BE2C (cell line): Measurements from ENCODE around the gene PCCA.
"Not testable (repeated sequence)": the region's sequence is repeated elsewhere in the genome, so short reads cannot be mapped to it uniquely, and the experiment has no call there.

Source experiments
- DNase-seq: peaks from one replicate; pipeline ENCODE4 v3.0.0-alpha.2; 2020
- H3K27me3 ChIP-seq: fragments of 250-450 bp; sonication (Bioruptor Pico); 2 replicates; pipeline ENCODE4 v1.5.1; 2020; ENCODE audit warnings: mild to moderate bottlenecking
- H3K36me3 ChIP-seq: fragments of 250-450 bp; sonication (Bioruptor Pico); 2 replicates; pipeline ENCODE4 v1.5.1; 2020; ENCODE audit warnings: mild to moderate bottlenecking
- H3K4me1 ChIP-seq: fragments of 250-450 bp; sonication (Bioruptor Pico); 2 replicates; pipeline ENCODE4 v1.5.1; 2020
- H3K4me3 ChIP-seq: 2 replicates; pipeline ENCODE4 v1.5.1; 2011; ENCODE audit warnings: low read depth, low read length
- H3K9me3 ChIP-seq: fragments of 250-450 bp; sonication (Bioruptor Pico); 2 replicates; pipeline ENCODE4 v1.5.1; 2020
- TF ChIP-seq, protein P1 (sequence below): IDR thresholded peaks from 2 replicates; pipeline ENCODE4 v1.5.1; 2012; ENCODE audit warnings: mild to moderate bottlenecking, low read depth, low read length

The PCCA gene

DNA sequence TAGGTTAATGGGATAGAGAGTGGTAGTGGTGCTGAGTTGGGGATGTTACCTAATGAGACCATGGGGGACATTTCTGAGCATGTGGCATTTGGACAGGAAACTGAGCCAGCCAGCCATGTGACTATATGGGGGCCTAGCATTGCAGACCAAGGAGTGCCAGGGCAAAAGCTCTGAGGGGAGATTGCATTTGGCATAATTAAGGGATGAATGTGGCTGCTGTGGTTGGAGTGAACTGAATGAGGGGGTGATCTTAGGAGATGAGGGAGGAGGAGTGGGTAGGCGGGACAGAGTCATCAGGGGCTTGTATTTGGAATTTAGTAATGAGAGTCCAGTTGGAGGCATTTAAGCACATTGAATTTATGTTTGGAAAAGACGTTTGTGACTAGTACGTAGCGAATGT lies 6.6 kb downstream of the PCCA start:
- TF ChIP-seq, protein P1, sequence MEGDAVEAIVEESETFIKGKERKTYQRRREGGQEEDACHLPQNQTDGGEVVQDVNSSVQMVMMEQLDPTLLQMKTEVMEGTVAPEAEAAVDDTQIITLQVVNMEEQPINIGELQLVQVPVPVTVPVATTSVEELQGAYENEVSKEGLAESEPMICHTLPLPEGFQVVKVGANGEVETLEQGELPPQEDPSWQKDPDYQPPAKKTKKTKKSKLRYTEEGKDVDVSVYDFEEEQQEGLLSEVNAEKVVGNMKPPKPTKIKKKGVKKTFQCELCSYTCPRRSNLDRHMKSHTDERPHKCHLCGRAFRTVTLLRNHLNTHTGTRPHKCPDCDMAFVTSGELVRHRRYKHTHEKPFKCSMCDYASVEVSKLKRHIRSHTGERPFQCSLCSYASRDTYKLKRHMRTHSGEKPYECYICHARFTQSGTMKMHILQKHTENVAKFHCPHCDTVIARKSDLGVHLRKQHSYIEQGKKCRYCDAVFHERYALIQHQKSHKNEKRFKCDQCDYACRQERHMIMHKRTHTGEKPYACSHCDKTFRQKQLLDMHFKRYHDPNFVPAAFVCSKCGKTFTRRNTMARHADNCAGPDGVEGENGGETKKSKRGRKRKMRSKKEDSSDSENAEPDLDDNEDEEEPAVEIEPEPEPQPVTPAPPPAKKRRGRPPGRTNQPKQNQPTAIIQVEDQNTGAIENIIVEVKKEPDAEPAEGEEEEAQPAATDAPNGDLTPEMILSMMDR = no peak
- Histone ChIP-seq H3K36me3 (no peaks in the 10 kb centered on the region), H3K4me3 (no peak overlapping the region), H3K4me1 (no peaks in the 10 kb centered on the region), H3K27me3 (no peaks in the 10 kb centered on the region), H3K9me3 (no peaks in the 10 kb centered on the region)
- no peak for DNase-seq

DNA sequence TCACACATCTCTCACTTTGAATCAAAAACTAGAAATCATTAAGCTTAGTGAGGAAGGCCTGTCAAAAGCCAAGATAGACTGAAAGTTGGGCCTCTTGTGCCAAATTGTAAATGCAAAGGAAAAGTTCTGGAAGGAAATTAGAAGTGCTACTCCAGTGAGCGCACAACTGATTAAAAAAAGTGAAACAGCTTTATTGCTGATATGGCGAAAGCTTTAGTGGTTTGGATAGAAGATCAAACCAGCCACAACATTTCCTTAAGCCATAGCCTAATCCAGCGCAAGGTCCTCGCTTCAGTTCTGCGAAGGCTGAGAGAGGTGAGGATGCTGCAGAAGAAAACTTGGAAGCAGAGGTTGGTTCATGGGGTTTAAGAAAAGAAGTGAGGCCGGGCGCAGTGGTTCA lies 7.6 kb downstream of the PCCA start:
- Histone ChIP-seq H3K4me1 (no peaks in the 10 kb centered on the region), H3K27me3 (no peaks in the 10 kb centered on the region), H3K36me3 (no peaks in the 10 kb centered on the region), H3K9me3 (no peaks in the 10 kb centered on the region), H3K4me3 (no peak overlapping the region)
- DNase-seq = no peak
- TF ChIP-seq, protein P1 = no peak

DNA sequence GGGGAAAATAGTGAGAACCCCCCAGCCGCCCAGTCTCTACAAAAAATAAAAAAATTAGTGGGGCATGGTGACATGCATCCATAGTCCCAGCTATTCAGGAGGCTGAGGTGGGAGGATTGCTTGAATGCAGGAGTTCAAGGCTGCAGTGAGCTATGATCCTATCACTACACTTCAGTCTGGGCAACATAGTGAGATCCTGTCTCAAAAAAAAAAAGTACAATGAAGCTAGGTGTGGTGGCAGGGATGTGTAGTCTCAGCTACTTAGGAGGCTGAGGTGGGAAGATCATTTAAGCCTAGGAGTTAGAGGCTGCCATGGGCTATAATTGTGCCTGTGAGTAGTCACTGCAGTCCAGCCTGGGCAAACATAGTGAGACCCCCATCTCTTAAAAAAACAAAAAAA lies 8.9 kb downstream of the PCCA start:
- Histone ChIP-seq H3K36me3 (no peaks in the 10 kb centered on the region), H3K27me3 (no peaks in the 10 kb centered on the region), H3K4me3 (no peak overlapping the region), H3K9me3 (no peaks in the 10 kb centered on the region), H3K4me1 (no peaks in the 10 kb centered on the region)
- no peak for DNase-seq
- TF ChIP-seq, protein P1 = no peak

DNA sequence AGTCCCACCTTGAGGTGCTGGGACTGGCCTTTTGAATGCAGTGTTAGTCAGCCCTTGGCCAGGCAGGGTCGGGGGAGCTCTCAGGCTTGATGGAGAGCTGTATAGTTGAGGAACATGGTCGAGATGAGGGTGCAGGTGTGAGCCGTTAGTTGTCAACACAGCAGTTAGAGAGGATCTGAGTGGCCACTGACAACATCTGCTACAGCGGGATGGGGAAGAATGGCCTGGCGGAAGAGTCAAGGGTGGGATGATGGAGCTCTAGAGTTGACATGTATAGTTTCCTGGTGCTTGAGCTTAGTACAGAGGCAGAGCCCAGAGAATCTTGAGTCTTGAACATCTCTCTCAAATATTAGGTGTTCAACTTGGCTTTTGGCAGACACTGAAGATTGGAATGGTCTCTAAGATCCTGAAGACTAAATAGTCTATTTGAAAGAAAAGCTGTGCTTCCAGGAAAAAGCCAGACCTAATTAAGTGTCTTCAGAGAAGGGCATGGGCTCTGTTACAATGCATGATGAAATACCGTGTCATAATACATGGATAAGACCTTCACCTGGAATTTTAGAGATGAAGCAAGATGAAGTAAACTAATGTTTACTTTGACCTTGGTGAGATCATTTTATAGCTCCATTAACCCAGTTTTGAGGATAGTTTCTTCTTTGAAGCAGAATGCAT lies 9.7 kb downstream of the PCCA start:
- DNase-seq = no peak
- TF ChIP-seq, protein P1 = no peak
- no peaks in the 10 kb centered on the region for H3K27me3 ChIP-seq
- no peaks in the 10 kb centered on the region for H3K9me3 ChIP-seq
- H3K4me3 ChIP-seq = no peak overlapping the region
- H3K36me3 ChIP-seq = no peaks in the 10 kb centered on the region
- no peaks in the 10 kb centered on the region for H3K4me1 ChIP-seq

DNA sequence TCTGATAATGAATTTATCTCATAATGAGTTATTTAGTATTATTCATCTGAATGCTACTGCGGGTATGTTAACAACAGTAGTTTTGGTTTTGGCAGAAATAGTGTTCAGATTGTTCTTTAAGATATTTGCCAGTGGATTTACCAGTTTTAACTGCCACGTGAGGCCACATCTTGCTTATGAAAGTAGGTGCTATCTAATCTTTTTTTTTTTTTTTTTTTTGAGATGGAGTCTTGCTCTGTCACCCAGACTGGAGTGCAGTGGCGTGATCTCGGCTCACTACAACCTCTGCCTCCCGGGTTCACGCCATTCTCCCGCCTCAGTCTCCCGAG lies 10.2 kb downstream of the PCCA start:
- H3K4me1 ChIP-seq, H3K4me3 ChIP-seq, H3K27me3 ChIP-seq, H3K9me3 ChIP-seq, DNase-seq, H3K36me3 ChIP-seq: not testable (repeated sequence)

DNA sequence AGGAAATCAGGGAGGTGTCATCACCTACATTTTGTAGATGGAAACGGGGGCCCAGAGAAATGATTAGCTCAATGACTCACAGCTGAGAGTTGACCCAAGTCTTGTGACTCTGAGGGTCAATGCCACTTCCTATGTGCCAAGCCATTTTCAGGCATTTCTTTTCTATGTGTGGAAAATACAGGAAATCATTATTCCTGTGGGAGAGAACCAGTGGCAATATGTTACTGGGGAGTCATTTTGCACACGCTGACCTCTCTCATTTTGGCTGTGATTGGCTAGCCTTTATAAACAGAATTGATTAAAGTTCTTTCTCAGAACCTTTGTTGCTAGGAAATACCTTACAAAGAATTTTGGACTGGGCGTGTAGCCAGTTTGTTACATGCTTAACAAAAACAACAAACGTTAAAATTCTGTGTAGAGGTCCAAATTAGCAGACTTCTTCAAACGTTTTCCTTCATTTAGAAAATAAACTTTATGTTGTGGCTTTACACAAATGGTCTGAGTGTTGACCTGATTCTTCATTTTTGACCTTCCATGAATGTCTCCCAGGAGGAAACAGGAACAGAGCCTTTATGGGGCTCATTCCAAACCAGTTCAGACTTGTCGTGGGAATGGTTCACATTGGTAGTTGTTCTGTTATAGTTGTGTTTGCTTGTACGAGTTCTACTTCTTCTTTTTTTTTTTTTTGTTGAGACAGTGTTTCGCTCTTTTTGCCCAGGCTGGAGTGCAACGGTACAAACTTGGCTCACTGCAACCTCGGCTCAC lies 11.4 kb downstream of the PCCA start:
- Histone ChIP-seq H3K36me3 (no peaks in the 10 kb centered on the region), H3K4me3 (no peak overlapping the region), H3K27me3 (no peaks in the 10 kb centered on the region), H3K4me1 (no peaks in the 10 kb centered on the region), H3K9me3 (no peaks in the 10 kb centered on the region)
- TF ChIP-seq, protein P1 = no peak
- no peak for DNase-seq
